HCT116 (cell line): ENCODE results near the gene ABCC2. TPM values are rescaled to one million over a fixed set of nuclear protein-coding genes. Genes with fewer than 3 reads are reported as not detected.

Source experiments
- ATAC-seq: fragments of 200-7000 bp; cut with Tn5 transposase; 2 replicates; pipeline ENCODE4 v1.9.1; 2020; ENCODE audit warnings: mild to moderate bottlenecking, moderate library complexity
- BruUV-seq: library from RNA; stranded (reverse); fragments of 400-500 nt; replicated peaks from 2 replicates; lab custom pipeline; 2021; lab: Mats Ljungman, UMichigan
- CTCF ChIA-PET: fragments of 300-600 bp; sonication (Branson Sonifier 250); formaldehyde crosslinking; loops from one replicate; lab custom pipeline; 2021; ENCODE audit warnings: antibody characterized with exemption; lab: Charles Lee
- POLR2A ChIA-PET: fragments of 300-600, 350-600 bp; sonication (Branson Sonifier 250); formaldehyde crosslinking; loops from one replicate; lab custom pipeline; 2021; ENCODE audit warnings: antibody characterized with exemption; lab: Charles Lee
- RAD21 ChIA-PET, 2 experiments: fragments of 300-600 bp; sonication (Branson Sonifier 250); formaldehyde crosslinking; loops; one replicate each; lab custom pipeline; 2023; ENCODE audit warnings: low total read pairs in 2 of 2; ENCODE audit not compliant: uncharacterized antibody in 2 of 2, unreplicated experiment in 2 of 2, low non-redundant PET in 1 of 2; lab: Charles Lee
- DNase-seq: peaks from one replicate; pipeline ENCODE4 v3.0.0-alpha.2; 2010; ENCODE audit warnings: low read depth, low spot score
- H2AFZ ChIP-seq: fragments of 200-600 bp; shearing (Covaris generic), sonication (generic); 2 replicates; pipeline ENCODE4 v1.6.1; 2017; ENCODE audit warnings: low read depth, mixed run types, mixed read lengths, antibody characterized with exemption, low read length; ENCODE audit not compliant: poor library complexity, severe bottlenecking
- H3K27ac ChIP-seq: 2 replicates; pipeline ENCODE4 v1.5.1; 2012; ENCODE audit warnings: low read depth, low read length
- H3K27me3 ChIP-seq: fragments of 200-600 bp; sonication (generic); 2 replicates; pipeline ENCODE4 v1.6.1; 2016; ENCODE audit warnings: mixed run types, low read length, mixed read lengths; ENCODE audit not compliant: insufficient read depth
- H3K36me3 ChIP-seq, 2 experiments: fragments of 200-500 bp in 1 of 2; fragments of 200-600 bp in 1 of 2; sonication (Bioruptor generic) in 1 of 2; sonication (generic) in 1 of 2; 2 replicates each; pipeline versions ENCODE4 v1.5.1 to v1.6.1; 2014 to 2016; ENCODE audit warnings: low read length in 2 of 2, inconsistent platforms in 1 of 2, mixed read lengths in 1 of 2, mixed run types in 1 of 2; ENCODE audit not compliant: insufficient read depth in 2 of 2, control insufficient read depth in 1 of 2
- H3K4me1 ChIP-seq, 2 experiments: fragments of 200-600 bp in 1 of 2; sonication (generic) in 1 of 2; 2 replicates each; pipeline versions ENCODE4 v1.5.1 to v1.6.1; 2012 to 2017; ENCODE audit warnings: low read length in 2 of 2, inconsistent platforms in 1 of 2, mild to moderate bottlenecking in 1 of 2, mixed read lengths in 1 of 2, mixed run types in 1 of 2, moderate library complexity in 1 of 2; ENCODE audit not compliant: insufficient read depth in 2 of 2, control insufficient read depth in 1 of 2
- H3K4me2 ChIP-seq: fragments of 200-600 bp; sonication (generic); 2 replicates; pipeline ENCODE4 v1.6.1; 2017; ENCODE audit warnings: mixed run types, low read length, mixed read lengths
- H3K4me3 ChIP-seq, 2 experiments: fragments of 200-600 bp in 1 of 2; sonication (generic) in 1 of 2; replicated peaks in 1 of 2; 2 replicates each; pipeline ENCODE4 v1.5.1; 2011 to 2016; ENCODE audit warnings: low read length in 2 of 2, control low read depth in 1 of 2, low read depth in 1 of 2, mild to moderate bottlenecking in 1 of 2, mixed read lengths in 1 of 2, mixed run types in 1 of 2
- H3K79me2 ChIP-seq: fragments of 200-600 bp; sonication (generic); 2 replicates; pipeline ENCODE4 v1.6.1; 2017; ENCODE audit warnings: mild to moderate bottlenecking, mixed run types, low read length, moderate library complexity, mixed read lengths; ENCODE audit not compliant: insufficient read depth
- H3K9ac ChIP-seq: fragments of 200-600 bp; sonication (generic); 2 replicates; pipeline ENCODE4 v1.6.1; 2016; ENCODE audit warnings: low read length, mixed read lengths
- H3K9me2 ChIP-seq: fragments of 200-600 bp; sonication (generic), shearing (Covaris generic); 2 replicates; pipeline ENCODE4 v1.6.1; 2017; ENCODE audit warnings: mixed run types, mild to moderate bottlenecking, moderate library complexity; ENCODE audit not compliant: insufficient read depth
- H3K9me3 ChIP-seq, 2 experiments: fragments of 200-500 bp in 1 of 2; fragments of 200-600 bp in 1 of 2; sonication (Bioruptor generic) in 1 of 2; sonication (generic) in 1 of 2; 2 replicates each; pipeline ENCODE4 v1.6.1; 2014 to 2017; ENCODE audit warnings: low read length in 2 of 2, mixed read lengths in 2 of 2, inconsistent platforms in 1 of 2, low read depth in 1 of 2, mild to moderate bottlenecking in 1 of 2, mixed run types in 1 of 2, moderate library complexity in 1 of 2; ENCODE audit not compliant: control insufficient read depth in 1 of 2, insufficient read depth in 1 of 2
- H4K20me1 ChIP-seq: fragments of 200-600 bp; sonication (generic), shearing (Covaris generic); 2 replicates; pipeline ENCODE4 v1.6.1; 2017; ENCODE audit warnings: mixed run types, mild to moderate bottlenecking, moderate library complexity; ENCODE audit not compliant: insufficient read depth
- CEBPB ChIP-seq: IDR thresholded peaks from 2 replicates; pipeline ENCODE4 v1.6.1; 2012; ENCODE audit warnings: low read depth
- EZH2phosphoT487 ChIP-seq: fragments of 200-600 bp; IDR thresholded peaks from 2 replicates; pipeline ENCODE4 v1.6.1; 2018; ENCODE audit warnings: antibody characterized with exemption, borderline replicate concordance
- MAX ChIP-seq: IDR thresholded peaks from 2 replicates; pipeline ENCODE4 v1.6.1; 2012
- SIN3A ChIP-seq: IDR thresholded peaks from 2 replicates; pipeline ENCODE4 v1.6.1; 2012; ENCODE audit warnings: low read depth
- SRF ChIP-seq: IDR thresholded peaks from 2 replicates; pipeline ENCODE4 v1.6.1; 2012; ENCODE audit warnings: low read depth
- YY1 ChIP-seq: IDR thresholded peaks from 2 replicates; pipeline ENCODE4 v1.6.1; 2011; ENCODE audit warnings: low read length, low read depth, moderate library complexity, mild to moderate bottlenecking; ENCODE audit not compliant: insufficient replicate concordance; ENCODE audit errors: extremely low read depth
- intact Hi-C: fragments of 100-400 bp; cut with micrococcal nuclease; formaldehyde crosslinking; loops from 2 replicates; pipeline ENCODE4 v1.10.0; 2022
- total RNA-seq: library from RNA; stranded (reverse); gene quantifications from one replicate; pipeline ENCODE4 v1.2.1, GENCODE V29; 2021; ENCODE audit not compliant: unreplicated experiment

ABCC2 gene
- total RNA-seq, 1 experiment from 2014 or later, result 88.2 TPM

- no peak overlapping the region for H2AFZ ChIP-seq
- BruUV-seq, result no TSS peak
- no peaks in the 10 kb centered on the region for H3K27me3 ChIP-seq
- RAD21 ChIA-PET, result no interaction called here
- ATAC-seq (no peak), DNase-seq (no peak)
- peaks cover 18 to 53% of the 10 kb centered on the region in 2 experiments for H3K4me1 ChIP-seq
- TF ChIP-seq SRF (no peak), EZH2phosphoT487 (no peak), SIN3A (no peak), YY1 (no peak), MAX (peak; percentile 20; the same call in 1 of the 2 replicates)
- H3K36me3 ChIP-seq, result peaks cover 0 to 6% of the 10 kb centered on the region in 2 experiments; a peak in 1 of 4 replicates
- no peak overlapping the region for H3K9ac ChIP-seq
- H3K79me2 ChIP-seq, result no peaks in the 10 kb centered on the region
- no peak overlapping the region for H3K4me3 ChIP-seq
- intact Hi-C loops, result no loop called here
- CTCF ChIA-PET, result no interaction called here
- no peaks in the 10 kb centered on the region for H3K9me3 ChIP-seq
- no peak overlapping the region for H3K4me2 ChIP-seq
- no peaks in the 10 kb centered on the region for H4K20me1 ChIP-seq
- H3K27ac ChIP-seq, result peak overlapping the region; percentile 4; the same call in 1 of the 2 replicates
- POLR2A ChIA-PET, result interaction anchor here (0.6 to 1.1 kb wide), 3 partner anchors 12 to 100 kb away, joined by 3 read pairs; no protein-coding TSS in a partner anchor
- no peaks in the 10 kb centered on the region for H3K9me2 ChIP-seq
Measured at GRCh38 chr10:99765672-99766301, 16.7 kb upstream of the ABCC2 start.

- H3K4me2 ChIP-seq, result no peak overlapping the region
- ChIA-PET POLR2A (interaction anchor here (0.6 to 1.1 kb wide), 3 partner anchors 11 to 101 kb away, joined by 3 read pairs; no protein-coding TSS in a partner anchor), CTCF (no interaction called here), RAD21 (no interaction called here)
- DNase-seq, result no peak
- no peak overlapping the region for H2AFZ ChIP-seq
- no peaks in the 10 kb centered on the region for H3K9me3 ChIP-seq
- no peaks in the 10 kb centered on the region for H3K9me2 ChIP-seq
- no peaks in the 10 kb centered on the region for H3K27me3 ChIP-seq
- H3K9ac ChIP-seq, result no peak overlapping the region
- BruUV-seq, result no TSS peak
- H3K27ac ChIP-seq, result peak overlapping the region; percentile 4; the same call in 1 of the 2 replicates
- intact Hi-C loops, result no loop called here
- no peaks in the 10 kb centered on the region for H3K79me2 ChIP-seq
- no peaks in the 10 kb centered on the region for H4K20me1 ChIP-seq
- no peak for ATAC-seq
- peaks cover 0 to 6% of the 10 kb centered on the region in 2 experiments; a peak in 1 of 4 replicates for H3K36me3 ChIP-seq
- peaks cover 13 to 49% of the 10 kb centered on the region in 2 experiments for H3K4me1 ChIP-seq
- TF ChIP-seq CEBPB, result no peak
- 0 out of 2 replicates have a peak, but pooled peaks have one; percentile 3 for TF ChIP-seq MAX
- H3K4me3 ChIP-seq, result no peak overlapping the region
Measured at GRCh38 chr10:99766302-99766681, 16.1 kb upstream of the ABCC2 start.
